ENCODE results near the gene CA5A.
"Not testable (repeated sequence)": the region's sequence is repeated elsewhere in the genome, so short reads cannot be mapped to it uniquely, and the experiment has no call there.

The CA5A gene

DNA sequence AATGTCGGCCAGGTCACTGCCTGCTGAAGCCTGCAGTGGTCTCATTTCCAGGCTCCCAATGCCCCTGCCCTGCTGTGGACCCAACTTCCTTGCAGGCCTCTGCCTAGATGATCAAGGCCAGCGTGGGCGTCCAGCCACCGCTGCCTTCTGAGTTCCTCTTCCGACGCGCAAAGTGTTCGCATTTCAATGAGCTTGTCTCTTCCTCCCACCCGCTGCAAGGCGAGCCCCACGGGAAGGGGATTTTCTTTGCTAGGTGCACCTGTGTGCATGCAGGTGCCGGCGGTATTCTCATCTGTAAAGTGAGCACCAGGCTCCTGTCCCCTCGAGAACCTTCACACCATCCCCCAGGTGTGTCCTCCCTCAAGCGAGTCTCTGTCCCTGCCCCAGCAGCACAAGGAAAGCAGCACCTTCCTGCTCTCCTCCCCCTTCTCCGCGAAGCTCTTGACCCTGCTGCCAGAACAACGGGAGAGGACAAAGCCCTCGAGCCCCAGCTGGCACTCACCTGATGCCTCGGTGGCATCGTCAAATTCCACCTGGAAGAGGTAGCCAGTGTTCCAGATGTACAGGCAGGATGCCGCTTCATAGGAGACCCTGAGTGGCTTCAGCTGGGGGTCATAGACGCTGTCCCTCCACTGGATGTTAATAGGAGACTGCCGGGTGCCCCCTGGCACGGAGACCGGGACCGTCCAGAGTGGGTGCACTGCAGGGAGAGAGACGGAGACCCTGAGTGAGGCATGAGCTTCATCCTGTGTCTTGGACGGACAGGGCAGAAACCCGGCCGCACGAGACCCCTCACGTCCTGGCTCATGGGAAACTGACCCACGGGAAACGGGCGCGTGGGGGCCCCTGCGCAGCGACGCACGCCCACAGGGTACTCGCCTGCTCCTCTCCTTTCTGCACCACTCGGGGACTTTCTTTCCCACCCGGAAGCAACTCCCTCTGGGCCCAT lies 9.8 kb downstream of the CA5A start:
- DNase-seq (ENCODE audit: extremely low read depth in 1 of 2, low read depth in 1 of 2): peak in 1 of 2 donors; percentile 19

- DNase-seq (ENCODE audit: extremely low read depth in 1 of 2, low read depth in 1 of 2): no peak
Observed at GRCh38 chr16:87924811-87925670, 11.3 kb downstream of the CA5A start.

- DNase-seq (ENCODE audit: extremely low read depth in 1 of 2, low read depth in 1 of 2): no peak
Observed at GRCh38 chr16:87924041-87924810, 12.1 kb downstream of the CA5A start.

DNA sequence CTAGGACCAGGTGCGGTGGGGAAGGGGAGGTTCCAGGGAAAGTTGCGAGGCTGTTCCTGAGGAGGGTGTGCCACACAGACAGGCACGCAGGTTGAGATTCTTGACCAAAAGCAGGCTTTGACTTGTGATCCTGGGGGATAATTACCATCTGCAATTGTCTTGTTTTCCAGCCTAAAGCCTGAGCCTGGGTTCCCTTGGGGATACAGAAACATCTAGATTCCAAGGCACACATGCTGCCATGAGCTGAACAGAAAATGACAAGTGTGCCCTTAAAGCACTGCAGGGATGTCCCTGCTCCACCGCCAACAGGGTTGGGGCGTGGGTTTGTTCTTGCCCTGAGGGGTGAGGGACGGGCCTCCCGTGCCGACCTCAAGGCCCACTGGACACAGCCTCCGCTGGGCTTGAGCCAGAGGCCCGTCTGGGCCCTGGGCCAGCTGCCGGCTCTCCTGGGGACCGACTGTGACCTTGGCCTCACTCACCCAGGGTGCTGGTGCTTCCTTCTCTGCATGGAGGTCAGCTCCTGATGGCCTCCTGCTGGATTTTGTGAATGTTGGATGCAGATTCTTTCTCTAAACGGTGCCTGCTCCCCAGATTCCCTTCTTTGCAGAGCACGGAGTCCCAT lies 14.0 kb downstream of the CA5A start:
- DNase-seq (ENCODE audit: extremely low read depth in 1 of 2, low read depth in 1 of 2): no peak

DNA sequence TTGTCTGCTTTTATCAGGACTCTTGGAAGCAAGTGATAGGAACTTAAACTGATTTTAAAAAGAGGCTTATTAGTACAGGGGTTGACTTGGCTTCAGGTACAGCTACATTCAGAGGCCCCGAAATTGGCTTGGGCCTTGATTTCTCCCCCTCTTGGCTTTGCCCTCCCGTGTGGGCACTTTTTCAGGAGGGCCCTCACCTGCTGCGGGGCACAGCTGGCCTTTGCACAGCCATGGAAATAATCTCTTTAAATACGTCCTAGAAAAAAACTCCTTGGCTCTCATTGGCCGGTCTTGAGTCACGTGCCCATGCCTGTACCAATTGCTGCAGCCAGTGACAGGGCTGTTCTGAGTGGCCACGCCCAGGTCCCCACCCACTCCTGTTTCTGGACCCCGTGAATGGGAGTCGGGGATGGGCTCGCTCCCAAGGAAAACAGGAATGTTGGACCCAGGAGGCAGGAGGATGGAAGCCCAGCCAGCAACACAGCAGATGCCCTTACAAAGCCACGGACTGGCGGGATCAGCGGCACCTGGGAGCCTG lies 15.0 kb downstream of the CA5A start:
- no peak for DNase-seq (ENCODE audit: extremely low read depth in 1 of 2, low read depth in 1 of 2)

DNA sequence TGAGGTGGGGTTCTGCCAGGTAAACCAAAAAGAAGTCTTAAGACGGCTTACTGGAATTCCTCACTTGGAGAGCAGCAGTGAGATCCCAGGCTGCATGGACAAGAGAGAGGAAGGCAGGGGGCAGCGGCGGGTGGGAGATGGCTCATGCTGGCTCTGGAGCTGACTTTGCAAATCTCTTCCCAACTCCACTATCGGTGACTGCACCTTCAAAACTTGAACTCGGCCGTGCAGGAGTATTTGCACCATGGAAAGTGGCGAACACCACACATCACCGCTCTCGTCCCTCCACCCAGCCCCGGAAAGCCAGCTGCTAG lies 16.7 kb downstream of the CA5A start:
- DNase-seq (ENCODE audit: extremely low read depth in 1 of 2, low read depth in 1 of 2): no peak

GRCh38 chr16:87918866-87919680 lies 17.3 kb downstream of the CA5A start:
- DNase-seq (ENCODE audit: extremely low read depth in 1 of 2, low read depth in 1 of 2): no peak

GRCh38 chr16:87918338-87918737 lies 18.0 kb downstream of the CA5A start:
- DNase-seq (ENCODE audit: extremely low read depth in 1 of 2, low read depth in 1 of 2): no peak

DNA sequence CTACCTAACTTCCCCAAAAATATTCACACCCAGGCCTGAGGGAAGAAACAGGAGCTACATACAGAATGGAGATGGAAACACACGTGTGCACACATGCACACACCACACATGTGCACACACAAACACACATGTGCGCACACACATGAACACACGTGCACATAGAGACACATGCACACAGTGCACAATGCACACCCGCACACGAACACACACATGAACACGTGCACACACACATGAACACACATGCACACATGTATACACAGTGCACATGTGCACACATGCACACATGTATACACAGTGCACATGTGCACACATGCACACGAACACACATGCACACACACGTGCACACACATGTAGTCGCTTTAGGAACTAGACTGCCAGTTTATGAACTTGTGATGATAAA lies 18.8 kb downstream of the CA5A start:
- no peak for DNase-seq (ENCODE audit: extremely low read depth in 1 of 2, low read depth in 1 of 2)

DNA sequence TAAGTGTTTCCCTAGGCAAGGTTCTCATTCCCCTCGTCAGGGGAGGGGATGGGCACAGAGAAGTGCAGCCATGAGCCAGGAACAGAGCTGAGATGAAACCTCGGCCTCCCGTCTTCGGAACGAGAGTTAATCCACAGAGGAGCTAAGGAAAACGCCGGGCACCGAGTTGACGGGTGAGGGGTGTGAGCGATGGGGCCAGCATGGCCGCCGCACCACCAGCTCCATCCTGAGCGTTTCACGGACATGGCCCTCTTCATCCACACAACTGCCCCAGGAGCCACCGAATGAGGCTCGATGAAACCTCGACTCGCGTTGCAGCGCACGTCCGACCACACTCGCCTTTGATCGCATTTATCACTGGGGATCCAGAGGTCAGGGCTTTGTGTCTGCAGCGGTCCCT lies 21.5 kb downstream of the CA5A start:
- DNase-seq (ENCODE audit: extremely low read depth in 1 of 2, low read depth in 1 of 2): no peak

DNA sequence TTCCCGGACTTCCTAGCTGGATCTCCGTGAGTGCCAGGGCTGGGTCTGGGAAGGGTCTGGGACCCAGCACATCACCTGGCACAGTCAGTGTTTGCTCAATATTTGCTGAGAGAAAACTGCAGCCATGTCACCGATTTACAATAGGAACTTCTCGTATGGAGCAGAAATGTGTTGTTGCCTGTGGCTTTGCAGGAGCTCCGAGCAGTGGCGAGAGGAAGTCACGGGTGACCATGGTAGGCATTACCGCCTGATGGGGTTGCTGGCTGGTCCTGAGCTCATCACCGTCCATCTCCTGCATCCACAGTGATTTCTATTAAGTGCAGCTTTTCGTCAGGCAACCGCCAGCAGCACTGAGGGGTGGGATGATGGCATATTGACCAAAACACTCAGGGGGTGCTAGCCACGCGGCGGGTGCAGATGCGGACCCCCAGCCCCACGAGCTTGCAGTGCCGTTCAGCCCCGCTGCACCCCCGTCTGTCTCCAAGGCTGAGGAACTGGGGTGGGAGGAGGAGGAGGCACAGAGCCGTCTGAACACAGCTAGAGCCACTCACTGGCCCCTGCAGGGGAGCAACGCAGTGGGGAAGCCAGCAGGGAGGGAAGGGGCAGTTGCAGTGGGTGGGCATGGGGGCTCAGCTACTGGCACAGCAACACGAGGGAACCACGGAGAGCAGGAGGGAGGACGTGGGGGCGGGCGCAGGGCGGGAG lies 22.2 kb downstream of the CA5A start:
- DNase-seq (ENCODE audit: extremely low read depth in 1 of 2, low read depth in 1 of 2): not testable (repeated sequence)

GRCh38 chr16:87912691-87913090 lies 23.6 kb downstream of the CA5A start:
- DNase-seq (ENCODE audit: extremely low read depth in 1 of 2, low read depth in 1 of 2): not testable (repeated sequence)

- not testable (repeated sequence) for DNase-seq (ENCODE audit: extremely low read depth in 1 of 2, low read depth in 1 of 2)
Observed at GRCh38 chr16:87911106-87911763, 25.1 kb downstream of the CA5A start.

GRCh38 chr16:87909203-87909935 lies 27.0 kb downstream of the CA5A start:
- DNase-seq (ENCODE audit: extremely low read depth in 1 of 2, low read depth in 1 of 2): peak; percentile 73 to 74

- not testable (repeated sequence) for DNase-seq (ENCODE audit: extremely low read depth in 1 of 2, low read depth in 1 of 2)
Observed at GRCh38 chr16:87908101-87908500, 28.2 kb downstream of the CA5A start.

GRCh38 chr16:87905521-87905920 lies 30.8 kb downstream of the CA5A start:
- DNase-seq (ENCODE audit: extremely low read depth in 1 of 2, low read depth in 1 of 2): not testable (repeated sequence)

DNA sequence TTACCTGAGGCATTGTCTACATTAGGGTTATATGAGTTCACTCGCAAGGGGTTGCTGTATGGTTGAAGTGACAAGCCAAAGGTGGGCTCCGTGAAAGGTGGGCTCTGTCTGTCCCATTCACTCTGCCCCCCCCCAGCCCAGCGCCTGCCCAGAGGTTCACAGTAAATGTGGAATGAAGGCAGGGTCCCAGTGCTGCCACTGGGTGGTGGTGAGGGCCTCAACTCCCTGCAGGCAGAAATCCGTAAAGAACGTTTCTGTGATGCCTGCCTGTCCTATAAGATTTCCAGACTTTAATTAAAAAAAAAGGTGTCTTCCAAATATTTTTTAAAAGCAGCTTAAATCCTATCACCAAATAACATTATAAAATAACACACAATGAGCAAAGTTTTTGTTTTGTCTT lies 31.4 kb downstream of the CA5A start:
- DNase-seq (ENCODE audit: extremely low read depth in 1 of 2, low read depth in 1 of 2): not testable (repeated sequence)

- DNase-seq (ENCODE audit: extremely low read depth in 1 of 2, low read depth in 1 of 2): not testable (repeated sequence)
Observed at GRCh38 chr16:87900489-87900888, 35.8 kb downstream of the CA5A start.

Measured in stimulated activated CD8-positive, alpha-beta memory T cell treated with anti-CD3 and anti-CD28 coated beads, Interleukin-7, amount 100 ng/mL, for 48 hours (primary cell).